Progenitor cell of endocrine pancreas (in vitro differentiated cells): ENCODE results near the gene ADM2. TPM values are rescaled to one million over a fixed set of nuclear protein-coding genes. Genes with fewer than 3 reads are reported as not detected.
A peak's percentile ranks its signal among the peaks of the same experiment; 100 is the strongest.

Source experiments
- DNase-seq: peaks from one replicate; pipeline ENCODE4 v3.0.0; 2021; ENCODE audit warnings: low spot score; ENCODE audit not compliant: unreplicated experiment
- H3K27ac Mint-ChIP-seq: 2 replicates; pipeline ENCODE4 v1.8.0; 2021; ENCODE audit warnings: mild to moderate bottlenecking, moderate library complexity, mixed read lengths
- H3K27me3 Mint-ChIP-seq: 2 replicates; pipeline ENCODE4 v1.8.0; 2021; ENCODE audit warnings: mixed read lengths
- H3K36me3 Mint-ChIP-seq: 2 replicates; pipeline ENCODE4 v1.8.0; 2022; ENCODE audit warnings: mixed read lengths; ENCODE audit not compliant: insufficient read depth
- H3K4me1 Mint-ChIP-seq: 2 replicates; pipeline ENCODE4 v1.8.0; 2021; ENCODE audit warnings: low read depth, mixed read lengths
- H3K4me3 Mint-ChIP-seq: 2 replicates; pipeline ENCODE4 v1.8.0; 2021; ENCODE audit warnings: low read depth, mild to moderate bottlenecking, moderate library complexity, mixed read lengths
- H3K9me3 Mint-ChIP-seq: 2 replicates; pipeline ENCODE4 v1.8.0; 2021; ENCODE audit warnings: low read depth, mixed read lengths
- CTCF ChIP-seq: fragments of 200-600 bp; sonication (generic); IDR thresholded peaks from one replicate; pipeline ENCODE4 v1.5.0; 2021; ENCODE audit warnings: antibody characterized with exemption, mild to moderate bottlenecking; ENCODE audit not compliant: unreplicated experiment
- total RNA-seq: library from RNA; stranded (reverse); gene quantifications from 2 replicates; pipeline ENCODE4 v1.2.1, GENCODE V29; 2021

Gene ADM2
- total RNA-seq, 1 donor from 2014 or later, result 2.9 TPM

- H3K36me3 Mint-ChIP-seq, result peaks cover 4% of the 10 kb centered on the region
These were observed 46.8 kb downstream of the ADM2 start for GRCh38 chr22:50527921-50528681.

GRCh38 chr22:50528682-50529415 lies 47.5 kb downstream of the ADM2 start:
- TF ChIP-seq CTCF, result no peak
- Mint-ChIP-seq H3K4me1 (peaks cover 19% of the 10 kb centered on the region), H3K9me3 (no peaks in the 10 kb centered on the region), H3K27ac (no peak overlapping the region), H3K4me3 (no peak overlapping the region), H3K27me3 (peaks cover 31% of the 10 kb centered on the region), H3K36me3 (peaks cover 4% of the 10 kb centered on the region)
- no peak for DNase-seq

More at GRCh38 chr22:50527921-50528681, 46.8 kb downstream of the ADM2 start:
- Mint-ChIP-seq H3K9me3 (no peaks in the 10 kb centered on the region), H3K27me3 (peaks cover 25% of the 10 kb centered on the region), H3K27ac (peak overlapping the region; percentile 52), H3K4me3 (peak overlapping the region; percentile 61), H3K4me1 (peaks cover 15% of the 10 kb centered on the region)
- TF ChIP-seq CTCF, result no peak
- no peak for DNase-seq

- H3K36me3 Mint-ChIP-seq, result peaks cover 3% of the 10 kb centered on the region
- no peaks in the 10 kb centered on the region for H3K9me3 Mint-ChIP-seq
- no peak overlapping the region for H3K4me3 Mint-ChIP-seq
- peaks cover 19% of the 10 kb centered on the region for H3K4me1 Mint-ChIP-seq
- no peak for TF ChIP-seq CTCF
- no peak overlapping the region for H3K27ac Mint-ChIP-seq
- H3K27me3 Mint-ChIP-seq, result peaks cover 36% of the 10 kb centered on the region
- DNase-seq, result no peak
These were observed 48.1 kb downstream of the ADM2 start for GRCh38 chr22:50529416-50529896.

GRCh38 chr22:50529897-50530579 lies 48.7 kb downstream of the ADM2 start, which contains the start of gene TYMP:
TYMP (minus strand) TSS chr22:50530012; CDS start chr22:50529709, 303 bp downstream.
- Mint-ChIP-seq H3K27me3 (peaks cover 39% of the 10 kb centered on the region), H3K36me3 (no peaks in the 10 kb centered on the region), H3K4me3 (no peak within 1 kb of the TSS), H3K27ac (no peak within 1 kb of the TSS), H3K9me3 (no peaks in the 10 kb centered on the region), H3K4me1 (peaks cover 14% of the 10 kb centered on the region)
- no peak for TF ChIP-seq CTCF
- DNase-seq, result no peak

GRCh38 chr22:50530580-50530876 lies 49.2 kb downstream of the ADM2 start:
- H3K27me3 Mint-ChIP-seq, result peaks cover 39% of the 10 kb centered on the region

More at GRCh38 chr22:50530580-50530876, 49.2 kb downstream of the ADM2 start:
- no peak for TF ChIP-seq CTCF
- H3K36me3 Mint-ChIP-seq, result no peaks in the 10 kb centered on the region
- no peaks in the 10 kb centered on the region for H3K9me3 Mint-ChIP-seq
- H3K4me1 Mint-ChIP-seq, result peaks cover 14% of the 10 kb centered on the region
- H3K4me3 Mint-ChIP-seq, result no peak overlapping the region
- H3K27ac Mint-ChIP-seq, result no peak overlapping the region
- DNase-seq, result no peak
